COR-L47 (cell line): ENCODE results near the gene HOXA10.

ENCODE experiments used
- DNase-seq: peaks from one replicate; lab custom pipeline; 2025; lab: John Stamatoyannopoulos, UW

HOXA10 gene

GRCh38 chr7:27173956-27174873, at the start of gene HOXA10:
HOXA10 (minus strand) TSS chr7:27174320; CDS start chr7:27174306, 14 bp downstream.
- DNase-seq = peak; percentile 36

- DNase-seq = no peak
Observed at GRCh38 chr7:27221201-27221797, 47.2 kb upstream of the HOXA10 start.

GRCh38 chr7:27220440-27220955, 46.4 kb upstream of the HOXA10 start:
- DNase-seq = no peak

GRCh38 chr7:27219821-27220220, 45.7 kb upstream of the HOXA10 start:
- DNase-seq = no peak

- no peak for DNase-seq
Observed at GRCh38 chr7:27217951-27218350, 43.8 kb upstream of the HOXA10 start.

GRCh38 chr7:27215356-27215755, 41.2 kb upstream of the HOXA10 start:
- no peak for DNase-seq

GRCh38 chr7:27214239-27214950, 40.3 kb upstream of the HOXA10 start:
- DNase-seq = no peak

GRCh38 chr7:27213433-27214238, 39.5 kb upstream of the HOXA10 start:
- no peak for DNase-seq

- DNase-seq = no peak
Observed at GRCh38 chr7:27212497-27213432, 38.6 kb upstream of the HOXA10 start.

GRCh38 chr7:27211764-27212204, 37.7 kb upstream of the HOXA10 start:
- no peak for DNase-seq

GRCh38 chr7:27211084-27211446, 36.9 kb upstream of the HOXA10 start:
- no peak for DNase-seq

- no peak for DNase-seq
Observed at GRCh38 chr7:27210441-27211083, 36.4 kb upstream of the HOXA10 start.

GRCh38 chr7:27209933-27210440, 35.9 kb upstream of the HOXA10 start:
- no peak for DNase-seq

GRCh38 chr7:27208998-27209397, 34.9 kb upstream of the HOXA10 start:
- no peak for DNase-seq

GRCh38 chr7:27207348-27207985, 33.3 kb upstream of the HOXA10 start:
- no peak for DNase-seq

- no peak for DNase-seq
Observed at GRCh38 chr7:27205325-27206280, 31.5 kb upstream of the HOXA10 start.

- DNase-seq = no peak
Observed at GRCh38 chr7:27204851-27205322, 30.8 kb upstream of the HOXA10 start.
